Measurements from ENCODE around the gene DIP2C. TPM values are rescaled to one million over a fixed set of nuclear protein-coding genes. Genes with fewer than 3 reads are reported as not detected.

DIP2C gene
- total RNA-seq, 2 donors from 2014 or later: 9.6 to 11.9 TPM

DNA sequence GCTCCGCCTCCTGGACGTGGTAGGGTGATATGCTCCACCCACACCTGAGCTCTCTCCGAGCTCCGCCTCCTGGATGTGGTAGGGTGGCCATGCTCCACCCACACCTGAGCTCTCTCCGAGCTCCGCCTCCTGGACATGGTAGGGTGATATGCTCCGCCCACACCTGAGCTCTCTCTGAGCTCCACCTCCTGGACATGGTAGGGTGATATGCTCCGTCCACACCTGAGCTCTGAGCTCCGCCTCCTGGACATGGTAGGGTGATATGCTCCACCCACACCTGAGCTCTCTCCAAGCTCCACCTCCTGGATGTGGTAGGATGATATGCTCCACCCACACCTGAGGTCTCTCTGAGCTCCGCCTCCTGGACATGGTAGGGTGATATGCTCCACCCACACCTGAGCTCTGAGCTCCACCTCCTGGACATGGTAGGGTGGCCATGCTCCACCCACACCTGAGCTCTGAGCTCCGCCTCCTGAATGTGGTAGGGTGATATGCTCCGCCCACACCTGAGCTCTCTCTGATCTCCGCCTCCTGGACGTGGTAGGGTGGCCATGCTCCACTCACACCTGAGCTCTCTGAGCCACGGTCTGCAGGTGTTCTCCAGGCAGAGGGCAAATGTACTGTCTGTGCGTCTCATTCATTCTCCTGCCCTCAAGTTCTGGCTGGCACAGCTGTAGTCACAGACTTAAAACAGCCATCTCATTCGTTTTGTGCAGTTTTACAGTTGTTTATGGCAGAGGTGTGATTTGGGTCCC, 252.4 kb downstream of the DIP2C start:
- intact Hi-C loops (cut with DNase I): no loop called here
- TF ChIP-seq POLR2A (IDR thresholded peaks at IDR 0.05): no peak
- TF ChIP-seq, protein P1, sequence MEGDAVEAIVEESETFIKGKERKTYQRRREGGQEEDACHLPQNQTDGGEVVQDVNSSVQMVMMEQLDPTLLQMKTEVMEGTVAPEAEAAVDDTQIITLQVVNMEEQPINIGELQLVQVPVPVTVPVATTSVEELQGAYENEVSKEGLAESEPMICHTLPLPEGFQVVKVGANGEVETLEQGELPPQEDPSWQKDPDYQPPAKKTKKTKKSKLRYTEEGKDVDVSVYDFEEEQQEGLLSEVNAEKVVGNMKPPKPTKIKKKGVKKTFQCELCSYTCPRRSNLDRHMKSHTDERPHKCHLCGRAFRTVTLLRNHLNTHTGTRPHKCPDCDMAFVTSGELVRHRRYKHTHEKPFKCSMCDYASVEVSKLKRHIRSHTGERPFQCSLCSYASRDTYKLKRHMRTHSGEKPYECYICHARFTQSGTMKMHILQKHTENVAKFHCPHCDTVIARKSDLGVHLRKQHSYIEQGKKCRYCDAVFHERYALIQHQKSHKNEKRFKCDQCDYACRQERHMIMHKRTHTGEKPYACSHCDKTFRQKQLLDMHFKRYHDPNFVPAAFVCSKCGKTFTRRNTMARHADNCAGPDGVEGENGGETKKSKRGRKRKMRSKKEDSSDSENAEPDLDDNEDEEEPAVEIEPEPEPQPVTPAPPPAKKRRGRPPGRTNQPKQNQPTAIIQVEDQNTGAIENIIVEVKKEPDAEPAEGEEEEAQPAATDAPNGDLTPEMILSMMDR (IDR thresholded peaks at IDR 0.05): no peak

DNA sequence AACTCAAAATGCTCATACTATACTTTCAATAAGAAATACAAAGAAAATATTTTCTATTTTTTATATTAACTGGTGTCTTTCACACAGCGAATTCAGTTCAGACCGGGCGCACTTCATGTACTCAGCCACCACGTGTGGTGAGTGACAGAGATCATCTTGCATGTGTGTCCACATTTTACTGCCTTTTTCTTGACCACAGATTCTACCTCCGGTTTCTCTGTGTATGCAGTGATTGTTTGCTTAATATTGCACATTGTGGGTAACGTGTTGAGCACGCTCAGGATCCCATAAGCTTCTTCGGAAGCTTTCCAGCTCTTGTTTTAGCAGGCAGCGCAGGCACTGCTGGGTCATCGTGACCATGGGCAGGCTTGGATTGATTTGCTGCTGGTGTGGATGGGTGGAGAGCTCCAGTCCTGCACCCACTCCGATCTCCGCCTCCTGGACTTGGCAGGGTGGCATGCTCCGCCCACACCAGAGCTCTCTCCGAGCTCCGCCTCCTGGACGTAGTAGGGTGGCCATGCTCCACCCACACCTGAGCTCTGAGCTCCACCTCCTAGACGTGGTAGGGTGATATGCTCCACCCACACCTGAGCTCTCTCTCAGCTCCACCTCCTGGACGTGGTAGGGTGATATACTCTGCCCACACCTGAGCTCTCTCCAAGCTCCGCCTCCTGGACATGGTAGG, 253.3 kb downstream of the DIP2C start:
- WGBS, 2 donors: 90 to 92% methylated on average over 19 of the region's 19 CpGs
- Histone ChIP-seq H3K27ac (no peak overlapping the region), H3K27me3 (no peaks in the 10 kb centered on the region), H3K4me1 (no peaks in the 10 kb centered on the region), H3K36me3 (replicated peaks in 1 of 2; ENCODE audit: insufficient read depth in 1 of 2, low read depth in 2 of 2) (no peaks in the 10 kb centered on the region), H3K9me3 (no peaks in the 10 kb centered on the region), H3K4me3 (no peak overlapping the region)
- DNase-seq: no peak
- TF ChIP-seq, protein P1 (IDR thresholded peaks at IDR 0.05): no peak
- no peak for TF ChIP-seq POLR2A (IDR thresholded peaks at IDR 0.05)
- ATAC-seq: no peak
- intact Hi-C loops (cut with DNase I): no loop called here

More for the DNA sequence above, 252.4 kb downstream of the DIP2C start:
- H3K27me3 ChIP-seq: no peaks in the 10 kb centered on the region
- no peaks in the 10 kb centered on the region for H3K36me3 ChIP-seq (replicated peaks in 1 of 2; ENCODE audit: insufficient read depth in 1 of 2, low read depth in 2 of 2)
- H3K4me1 ChIP-seq: no peaks in the 10 kb centered on the region
- DNase-seq (no peak), ATAC-seq (no peak)
- no peak overlapping the region for H3K27ac ChIP-seq
- 78 to 86% methylated on average over 7 to 15 of the region's 17 CpGs for WGBS, 2 donors
- H3K4me3 ChIP-seq: no peak overlapping the region
- no peaks in the 10 kb centered on the region for H3K9me3 ChIP-seq

DNA sequence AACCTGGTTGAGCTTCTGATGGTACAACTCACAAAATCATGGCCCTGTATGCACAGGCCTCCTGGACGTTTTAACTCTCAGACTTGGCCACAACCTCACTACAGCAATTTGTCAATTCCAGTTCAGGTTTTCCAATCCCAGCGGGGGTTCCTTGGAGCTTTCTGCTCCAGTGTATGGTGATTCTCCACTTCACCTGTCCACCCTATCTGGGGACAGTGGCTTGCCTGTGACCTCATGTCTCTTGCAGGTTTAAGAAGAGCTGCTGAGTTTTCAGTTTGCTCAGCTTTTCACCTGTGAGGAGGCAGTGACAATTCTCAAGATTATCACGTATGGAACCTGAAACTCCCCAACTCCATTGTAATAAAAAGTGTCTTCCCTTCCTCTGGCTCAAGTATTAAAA, 254.1 kb downstream of the DIP2C start:
- WGBS, 2 donors: 70 to 82% methylated on average over 3 of the region's 3 CpGs
- Histone ChIP-seq H3K27ac (no peak overlapping the region), H3K36me3 (replicated peaks in 1 of 2; ENCODE audit: insufficient read depth in 1 of 2, low read depth in 2 of 2) (no peaks in the 10 kb centered on the region), H3K4me1 (no peaks in the 10 kb centered on the region), H3K4me3 (no peak overlapping the region), H3K27me3 (no peaks in the 10 kb centered on the region), H3K9me3 (no peaks in the 10 kb centered on the region)
- no peak for TF ChIP-seq POLR2A (IDR thresholded peaks at IDR 0.05)
- TF ChIP-seq, protein P1 (IDR thresholded peaks at IDR 0.05): no peak
- intact Hi-C loops (cut with DNase I): no loop called here
- ATAC-seq (no peak), DNase-seq (no peak)

DNA sequence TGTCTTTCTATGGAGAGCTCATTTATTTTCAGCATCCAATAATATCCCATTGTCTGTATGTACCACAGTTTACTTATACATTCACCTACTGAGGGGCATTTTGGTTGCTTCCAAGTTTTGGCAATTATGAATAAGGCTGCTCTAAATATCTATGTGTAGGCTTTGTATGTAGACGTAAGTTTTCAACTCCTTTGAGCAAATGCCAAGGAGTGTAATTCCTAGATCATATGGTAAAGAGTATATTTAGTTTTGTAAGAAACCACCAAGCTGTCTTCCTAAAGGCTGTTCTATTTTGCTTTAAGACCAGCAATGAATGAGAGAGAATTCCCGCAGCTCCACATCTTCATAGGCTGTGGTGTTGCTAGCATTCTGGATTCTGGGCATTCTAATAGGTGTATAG, 259.8 kb downstream of the DIP2C start:
- Histone ChIP-seq H3K27ac (no peak overlapping the region), H3K4me1 (no peaks in the 10 kb centered on the region), H3K4me3 (no peak overlapping the region), H3K9me3 (no peaks in the 10 kb centered on the region), H3K27me3 (no peaks in the 10 kb centered on the region), H3K36me3 (replicated peaks in 1 of 2; ENCODE audit: insufficient read depth in 1 of 2, low read depth in 2 of 2) (no peaks in the 10 kb centered on the region)
- 95% methylated on average over 2 of the region's 2 CpGs for WGBS, 2 donors
- TF ChIP-seq, protein P1 (IDR thresholded peaks at IDR 0.05): no peak
- TF ChIP-seq POLR2A (IDR thresholded peaks at IDR 0.05): no peak
- DNase-seq (no peak), ATAC-seq (no peak)
- intact Hi-C loops (cut with DNase I): no loop called here
